Nucleus accumbens (tissue), 56 donors: Measurements from ENCODE around the gene PNMT.

Experiments
- DNase-seq, 56 donors: peaks; one replicate each; lab custom pipeline; 2025; lab: John Stamatoyannopoulos, UW

PNMT gene

GRCh38 chr17:39651923-39652586 lies 16.2 kb upstream of the PNMT start:
- DNase-seq = no peak

- peak in 49 of 56 donors; percentile 24 to 81 (median 60) for DNase-seq
Measured at GRCh38 chr17:39652587-39653315, 15.5 kb upstream of the PNMT start.

DNA sequence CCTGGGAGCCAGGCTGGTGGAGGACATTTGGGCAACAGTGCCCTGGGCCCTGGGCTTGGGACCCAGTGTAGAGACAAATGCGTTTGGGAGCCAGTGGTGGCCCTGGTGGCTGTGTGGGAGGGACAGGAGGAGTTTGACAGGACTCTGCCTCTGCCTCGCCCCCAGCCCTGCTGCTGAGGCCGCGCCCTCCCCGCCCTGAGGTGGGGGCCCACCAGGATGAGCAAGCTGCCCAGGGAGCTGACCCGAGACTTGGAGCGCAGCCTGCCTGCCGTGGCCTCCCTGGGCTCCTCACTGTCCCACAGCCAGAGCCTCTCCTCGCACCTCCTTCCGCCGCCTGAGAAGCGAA lies 15.0 kb upstream of the PNMT start:
- DNase-seq = peak in 1 of 56 donors; percentile 60

DNA sequence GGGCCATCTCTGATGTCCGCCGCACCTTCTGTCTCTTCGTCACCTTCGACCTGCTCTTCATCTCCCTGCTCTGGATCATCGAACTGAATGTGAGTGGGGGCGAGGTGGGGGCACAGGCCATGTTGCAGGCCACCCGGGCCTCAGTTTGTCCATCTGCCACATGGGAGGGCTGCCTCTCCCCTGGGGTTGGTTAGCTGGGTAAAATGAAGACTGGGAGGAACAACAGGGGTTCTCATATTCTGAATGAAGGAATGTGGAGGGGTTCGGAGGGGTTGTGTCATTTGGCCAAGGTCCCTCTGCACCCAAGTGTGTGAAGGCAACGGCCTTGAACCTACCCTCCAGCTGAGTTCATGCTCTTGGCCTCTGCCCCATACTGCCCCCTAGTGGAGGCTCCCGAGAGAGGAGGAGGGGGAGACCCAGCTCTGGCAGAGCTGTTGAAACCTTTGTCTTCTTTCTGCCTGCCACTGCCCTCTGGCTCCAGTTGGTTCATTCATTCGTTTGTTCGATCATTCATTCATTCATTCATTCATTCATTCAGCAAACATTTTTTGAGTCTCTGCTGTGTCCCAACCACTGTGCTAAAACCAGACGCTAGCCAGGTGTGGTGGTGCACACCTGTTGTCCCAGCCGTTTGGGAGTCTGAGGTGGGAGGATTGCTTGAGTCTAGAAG lies 14.5 kb upstream of the PNMT start:
- DNase-seq = peak in 47 of 56 donors; percentile 14 to 81 (median 45)

GRCh38 chr17:39655105-39655504 lies 13.1 kb upstream of the PNMT start:
- DNase-seq = no peak

DNA sequence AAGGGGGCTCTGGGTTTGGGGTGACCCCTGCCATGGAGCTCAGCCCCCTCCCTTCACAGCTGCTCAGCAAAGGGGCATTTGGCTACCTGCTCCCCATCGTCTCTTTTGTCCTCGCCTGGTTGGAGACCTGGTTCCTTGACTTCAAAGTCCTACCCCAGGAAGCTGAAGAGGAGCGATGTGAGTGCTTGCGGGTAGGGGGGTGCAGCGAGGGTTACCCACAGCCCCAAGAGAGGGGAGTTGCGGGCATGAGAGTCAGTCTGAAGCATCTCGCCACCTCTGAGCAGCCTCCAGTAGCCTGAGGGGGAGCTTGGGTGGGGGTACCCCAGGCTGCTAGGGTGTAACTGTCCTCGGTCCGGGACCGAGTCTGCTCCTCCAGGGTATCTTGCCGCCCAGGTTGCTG lies 9.9 kb upstream of the PNMT start:
- no peak for DNase-seq

GRCh38 chr17:39658760-39659159 lies 9.5 kb upstream of the PNMT start:
- peak in 16 of 56 donors; percentile 16 to 71 (median 46) for DNase-seq

DNA sequence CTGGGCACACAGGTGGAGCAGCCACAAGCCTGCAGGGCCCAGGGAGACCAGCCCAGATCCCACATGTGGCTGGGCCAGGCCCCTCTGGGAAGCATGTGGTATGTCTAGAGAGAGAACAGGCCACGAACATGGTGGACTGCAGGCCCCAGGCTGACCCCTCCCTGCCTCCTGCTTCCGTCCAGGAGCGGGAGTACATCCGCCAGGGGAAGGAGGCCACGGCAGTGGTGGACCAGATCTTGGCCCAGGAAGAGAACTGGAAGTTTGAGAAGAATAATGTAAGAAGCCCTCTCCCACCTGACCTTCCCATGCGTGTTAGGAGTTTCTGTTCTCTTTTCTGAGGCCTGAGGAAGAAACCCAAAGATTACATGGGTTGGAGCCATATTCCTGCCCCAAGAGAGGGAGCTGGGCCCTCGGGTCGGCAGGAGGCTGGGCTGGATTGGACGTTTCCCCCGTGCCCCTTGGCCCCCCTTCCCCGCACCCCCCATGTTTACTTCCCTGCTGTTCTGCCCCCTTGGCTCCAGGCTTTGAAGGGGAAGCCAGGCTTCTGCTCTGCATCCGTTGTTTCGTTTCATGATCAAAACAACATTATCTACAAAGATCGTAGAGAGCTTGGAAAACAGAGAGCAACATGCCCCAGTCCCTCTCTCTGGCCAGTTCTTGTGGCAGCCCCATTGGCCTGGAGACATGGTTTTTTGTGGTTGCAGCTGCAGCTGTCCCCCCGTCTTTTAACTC lies 8.8 kb upstream of the PNMT start:
- peak in 1 of 56 donors; percentile 18 for DNase-seq

DNA sequence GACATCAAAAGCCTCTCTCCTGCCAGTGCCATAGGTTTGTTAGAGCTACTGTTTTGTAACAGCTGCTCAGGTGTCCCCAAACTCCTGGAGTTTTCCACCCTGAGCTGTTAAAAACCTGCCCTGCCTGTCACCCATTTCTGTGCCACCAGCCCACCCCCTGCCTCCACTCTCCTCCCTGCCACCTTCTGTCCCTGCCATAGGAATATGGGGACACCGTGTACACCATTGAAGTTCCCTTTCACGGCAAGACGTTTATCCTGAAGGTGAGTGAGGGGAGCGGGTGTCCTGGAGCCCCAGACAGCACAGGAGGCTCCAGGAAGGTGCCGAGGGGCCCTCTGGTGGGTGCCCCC lies 8.3 kb upstream of the PNMT start:
- peak in 1 of 56 donors; percentile 18 for DNase-seq

DNA sequence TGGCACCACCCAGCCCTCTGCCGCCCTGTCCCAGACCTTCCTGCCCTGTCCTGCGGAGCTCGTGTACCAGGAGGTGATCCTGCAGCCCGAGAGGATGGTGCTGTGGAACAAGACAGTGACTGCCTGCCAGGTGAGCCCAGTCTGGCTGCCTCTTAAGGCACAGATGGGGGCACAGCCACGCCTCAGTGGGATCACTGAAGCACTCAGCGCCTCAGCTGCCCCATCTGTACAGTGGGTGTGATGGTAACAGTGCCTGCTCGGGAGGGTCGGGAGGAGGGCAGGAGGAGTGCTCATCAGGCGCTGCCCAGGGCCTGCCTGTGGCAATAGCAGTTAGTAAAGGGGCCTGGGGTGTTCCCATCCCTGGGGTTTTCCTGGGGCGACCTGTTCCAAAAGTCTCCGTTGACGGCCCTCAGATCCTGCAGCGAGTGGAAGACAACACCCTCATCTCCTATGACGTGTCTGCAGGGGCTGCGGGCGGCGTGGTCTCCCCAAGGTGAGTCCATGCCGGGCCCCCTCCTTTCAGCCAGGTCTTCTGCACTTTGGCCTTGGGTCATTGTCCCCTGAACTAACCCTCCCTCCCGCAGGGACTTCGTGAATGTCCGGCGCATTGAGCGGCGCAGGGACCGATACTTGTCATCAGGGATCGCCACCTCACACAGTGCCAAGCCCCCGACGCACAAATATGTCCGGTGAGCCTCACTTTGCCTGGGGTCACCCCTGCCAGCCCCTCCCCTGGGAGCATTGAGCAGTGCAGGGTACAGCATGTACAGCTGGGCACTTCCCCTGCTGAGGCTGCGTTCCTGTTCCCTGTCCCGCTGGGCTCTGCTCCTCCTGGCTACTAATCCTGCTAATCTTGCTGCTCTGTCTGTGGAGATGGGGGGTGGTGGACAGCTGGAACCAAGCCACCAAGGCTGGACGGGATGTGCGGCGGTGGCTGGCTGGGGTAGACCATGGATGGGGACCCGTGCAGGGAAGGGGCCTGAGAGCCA lies 7.6 kb upstream of the PNMT start:
- peak in 1 of 56 donors; percentile 21 for DNase-seq

- DNase-seq = no peak
Measured at GRCh38 chr17:39661744-39662541, 6.3 kb upstream of the PNMT start.

GRCh38 chr17:39662551-39663339 lies 5.5 kb upstream of the PNMT start:
- no peak for DNase-seq

DNA sequence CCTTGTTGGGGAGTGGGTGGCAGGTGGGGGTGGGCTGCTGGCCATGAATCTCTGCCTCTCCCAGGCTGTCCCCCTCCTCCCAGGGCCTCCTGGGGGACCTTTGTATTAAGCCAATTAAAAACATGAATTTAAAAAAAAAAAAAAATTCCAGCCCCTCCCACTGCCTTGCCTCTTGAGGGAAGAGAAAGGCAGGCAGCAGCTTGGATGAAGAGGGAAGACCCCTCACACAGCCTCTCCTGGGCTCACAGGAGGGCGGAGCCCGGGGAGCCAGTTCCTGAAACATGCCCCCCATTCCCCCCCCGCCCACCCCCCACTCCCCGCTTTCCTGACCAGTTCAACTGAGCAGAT lies 4.9 kb upstream of the PNMT start:
- no peak for DNase-seq

DNA sequence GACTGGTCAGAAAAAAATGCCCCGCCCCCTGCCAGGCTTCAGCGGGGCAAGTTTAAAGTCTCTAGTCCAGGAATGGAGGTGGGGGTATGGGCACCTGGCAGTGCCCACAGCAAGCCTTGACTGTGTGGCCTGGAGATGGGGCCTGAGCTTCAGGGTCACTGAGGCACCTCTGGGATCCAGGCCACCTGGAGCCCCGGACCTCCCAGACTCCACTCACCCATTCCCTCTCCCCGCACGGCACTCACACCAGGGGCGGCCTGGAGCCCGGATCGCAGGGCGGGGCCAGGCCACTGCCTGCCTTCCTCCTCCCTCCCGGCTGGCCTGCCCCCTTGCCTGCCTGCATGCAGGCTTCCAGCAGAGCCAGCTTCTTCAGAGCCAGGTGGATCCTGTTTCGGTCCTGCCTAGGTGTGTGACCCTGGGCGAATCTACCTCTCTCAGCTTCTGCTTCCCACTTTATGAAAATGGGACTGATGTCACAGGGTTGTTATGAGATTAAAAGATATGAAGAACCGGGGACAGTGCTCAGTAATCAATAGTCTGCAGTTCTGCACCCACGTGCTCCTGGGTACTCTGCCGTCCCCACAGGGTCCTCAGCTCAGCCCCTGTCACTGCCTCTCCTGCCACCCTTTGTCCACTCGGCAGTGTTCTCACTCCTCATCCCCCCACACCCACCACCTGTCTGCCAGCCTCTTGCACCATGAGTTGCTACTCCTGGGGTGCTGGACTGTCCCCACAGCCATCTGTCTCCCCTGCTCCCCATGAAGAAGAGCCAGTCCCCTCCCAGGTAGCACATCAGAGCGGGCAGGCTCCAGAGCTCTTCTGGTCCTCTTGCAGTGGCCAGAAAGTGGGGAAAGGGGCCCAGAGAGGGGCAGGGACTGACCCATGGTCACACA lies 4.3 kb upstream of the PNMT start:
- DNase-seq = no peak

DNA sequence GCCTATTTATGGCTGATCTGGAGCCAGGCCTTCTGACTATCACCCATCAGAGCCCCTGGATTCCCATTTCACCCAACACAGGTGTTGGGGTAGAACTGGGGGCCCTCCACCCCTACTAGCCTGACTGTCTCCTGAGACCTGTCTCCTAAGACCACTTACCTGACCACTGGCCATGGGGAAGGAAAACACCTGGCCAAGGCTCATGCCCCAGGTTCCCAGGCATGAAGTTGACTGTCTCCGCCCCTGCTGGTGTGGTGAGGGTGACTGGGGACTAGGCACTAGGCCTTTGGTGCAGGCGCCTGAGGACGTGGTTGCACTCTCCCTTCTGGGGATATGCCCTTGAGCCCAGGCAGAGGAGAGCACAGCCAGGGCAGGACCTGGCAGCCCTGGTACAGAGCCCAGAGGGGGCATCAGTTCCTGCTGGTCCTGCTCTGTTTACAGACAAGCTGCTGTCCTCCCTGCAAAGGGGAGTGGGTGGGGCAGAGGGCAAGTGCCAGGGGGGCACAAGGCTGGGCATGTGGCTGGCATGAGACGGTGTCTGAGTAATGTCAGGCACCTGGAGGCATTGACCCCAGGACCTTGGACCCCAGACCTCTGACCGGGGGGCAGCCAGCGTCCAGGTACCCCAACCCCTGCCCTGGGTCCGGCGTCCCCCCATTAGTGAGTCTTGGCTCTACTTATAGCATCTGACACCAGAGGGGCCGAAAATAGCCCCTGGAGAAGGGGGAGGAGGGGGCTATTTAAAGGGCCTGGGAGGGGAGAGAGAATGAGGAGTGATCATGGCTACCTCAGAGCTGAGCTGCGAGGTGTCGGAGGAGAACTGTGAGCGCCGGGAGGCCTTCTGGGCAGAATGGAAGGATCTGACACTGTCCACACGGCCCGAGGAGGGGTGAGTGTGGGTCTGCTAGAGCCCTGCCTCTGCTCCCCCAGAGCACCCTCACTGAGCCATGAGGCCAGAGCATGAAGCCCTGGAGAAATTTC lies 3.4 kb upstream of the PNMT start, which contains the start of gene TCAP:
TSS of gene TCAP (plus strand) at position 769 of the 981 bp plus-strand sequence. CDS start at position 780, 11 bp downstream.
- no peak for DNase-seq
